HCT116 (cell line): ENCODE results near the gene MRPL37. TPM values are rescaled to one million over a fixed set of nuclear protein-coding genes. Genes with fewer than 3 reads are reported as not detected.

ENCODE experiments used
- ATAC-seq: fragments of 200-7000 bp; cut with Tn5 transposase; 2 replicates; pipeline ENCODE4 v1.9.1; 2020; ENCODE audit warnings: mild to moderate bottlenecking, moderate library complexity
- BruUV-seq: library from RNA; stranded (reverse); fragments of 400-500 nt; replicated peaks from 2 replicates; lab custom pipeline; 2021; lab: Mats Ljungman, UMichigan
- CTCF ChIA-PET: fragments of 300-600 bp; sonication (Branson Sonifier 250); formaldehyde crosslinking; loops from one replicate; lab custom pipeline; 2021; ENCODE audit warnings: antibody characterized with exemption; lab: Charles Lee
- POLR2A ChIA-PET: fragments of 300-600, 350-600 bp; sonication (Branson Sonifier 250); formaldehyde crosslinking; loops from one replicate; lab custom pipeline; 2021; ENCODE audit warnings: antibody characterized with exemption; lab: Charles Lee
- RAD21 ChIA-PET, 2 experiments: fragments of 300-600 bp; sonication (Branson Sonifier 250); formaldehyde crosslinking; loops; one replicate each; lab custom pipeline; 2023; ENCODE audit warnings: low total read pairs in 2 of 2; ENCODE audit not compliant: uncharacterized antibody in 2 of 2, unreplicated experiment in 2 of 2, low non-redundant PET in 1 of 2; lab: Charles Lee
- DNase-seq: peaks from one replicate; pipeline ENCODE4 v3.0.0-alpha.2; 2010; ENCODE audit warnings: low read depth, low spot score
- H2AFZ ChIP-seq: fragments of 200-600 bp; shearing (Covaris generic), sonication (generic); 2 replicates; pipeline ENCODE4 v1.6.1; 2017; ENCODE audit warnings: low read depth, mixed run types, mixed read lengths, antibody characterized with exemption, low read length; ENCODE audit not compliant: poor library complexity, severe bottlenecking
- H3K27ac ChIP-seq: 2 replicates; pipeline ENCODE4 v1.5.1; 2012; ENCODE audit warnings: low read depth, low read length
- H3K27me3 ChIP-seq: fragments of 200-600 bp; sonication (generic); 2 replicates; pipeline ENCODE4 v1.6.1; 2016; ENCODE audit warnings: mixed run types, low read length, mixed read lengths; ENCODE audit not compliant: insufficient read depth
- H3K36me3 ChIP-seq, 2 experiments: fragments of 200-500 bp in 1 of 2; fragments of 200-600 bp in 1 of 2; sonication (Bioruptor generic) in 1 of 2; sonication (generic) in 1 of 2; 2 replicates each; pipeline versions ENCODE4 v1.5.1 to v1.6.1; 2014 to 2016; ENCODE audit warnings: low read length in 2 of 2, inconsistent platforms in 1 of 2, mixed read lengths in 1 of 2, mixed run types in 1 of 2; ENCODE audit not compliant: insufficient read depth in 2 of 2, control insufficient read depth in 1 of 2
- H3K4me1 ChIP-seq, 2 experiments: fragments of 200-600 bp in 1 of 2; sonication (generic) in 1 of 2; 2 replicates each; pipeline versions ENCODE4 v1.5.1 to v1.6.1; 2012 to 2017; ENCODE audit warnings: low read length in 2 of 2, inconsistent platforms in 1 of 2, mild to moderate bottlenecking in 1 of 2, mixed read lengths in 1 of 2, mixed run types in 1 of 2, moderate library complexity in 1 of 2; ENCODE audit not compliant: insufficient read depth in 2 of 2, control insufficient read depth in 1 of 2
- H3K4me2 ChIP-seq: fragments of 200-600 bp; sonication (generic); 2 replicates; pipeline ENCODE4 v1.6.1; 2017; ENCODE audit warnings: mixed run types, low read length, mixed read lengths
- H3K4me3 ChIP-seq, 2 experiments: fragments of 200-600 bp in 1 of 2; sonication (generic) in 1 of 2; replicated peaks in 1 of 2; 2 replicates each; pipeline ENCODE4 v1.5.1; 2011 to 2016; ENCODE audit warnings: low read length in 2 of 2, control low read depth in 1 of 2, low read depth in 1 of 2, mild to moderate bottlenecking in 1 of 2, mixed read lengths in 1 of 2, mixed run types in 1 of 2
- H3K79me2 ChIP-seq: fragments of 200-600 bp; sonication (generic); 2 replicates; pipeline ENCODE4 v1.6.1; 2017; ENCODE audit warnings: mild to moderate bottlenecking, mixed run types, low read length, moderate library complexity, mixed read lengths; ENCODE audit not compliant: insufficient read depth
- H3K9ac ChIP-seq: fragments of 200-600 bp; sonication (generic); 2 replicates; pipeline ENCODE4 v1.6.1; 2016; ENCODE audit warnings: low read length, mixed read lengths
- H3K9me2 ChIP-seq: fragments of 200-600 bp; sonication (generic), shearing (Covaris generic); 2 replicates; pipeline ENCODE4 v1.6.1; 2017; ENCODE audit warnings: mixed run types, mild to moderate bottlenecking, moderate library complexity; ENCODE audit not compliant: insufficient read depth
- H3K9me3 ChIP-seq, 2 experiments: fragments of 200-500 bp in 1 of 2; fragments of 200-600 bp in 1 of 2; sonication (Bioruptor generic) in 1 of 2; sonication (generic) in 1 of 2; 2 replicates each; pipeline ENCODE4 v1.6.1; 2014 to 2017; ENCODE audit warnings: low read length in 2 of 2, mixed read lengths in 2 of 2, inconsistent platforms in 1 of 2, low read depth in 1 of 2, mild to moderate bottlenecking in 1 of 2, mixed run types in 1 of 2, moderate library complexity in 1 of 2; ENCODE audit not compliant: control insufficient read depth in 1 of 2, insufficient read depth in 1 of 2
- H4K20me1 ChIP-seq: fragments of 200-600 bp; sonication (generic), shearing (Covaris generic); 2 replicates; pipeline ENCODE4 v1.6.1; 2017; ENCODE audit warnings: mixed run types, mild to moderate bottlenecking, moderate library complexity; ENCODE audit not compliant: insufficient read depth
- ATF3 ChIP-seq: IDR thresholded peaks from 2 replicates; pipeline ENCODE4 v1.6.1; 2012
- CBX3 ChIP-seq: IDR thresholded peaks from 2 replicates; pipeline ENCODE4 v1.6.1; 2012; ENCODE audit warnings: low read depth
- CEBPB ChIP-seq: IDR thresholded peaks from 2 replicates; pipeline ENCODE4 v1.6.1; 2012; ENCODE audit warnings: low read depth
- CTCF ChIP-seq, 3 experiments: fragments of 200-600 bp in 1 of 3; sonication (generic) in 1 of 3; IDR thresholded peaks in 2 of 3; conservative IDR thresholded peaks in 1 of 3; 2 replicates each; pipeline ENCODE4 v1.5.1; 2012 to 2017; ENCODE audit warnings: low read depth in 2 of 3, low read length in 2 of 3, antibody characterized with exemption in 1 of 3, borderline replicate concordance in 1 of 3, control low read depth in 1 of 3, mild to moderate bottlenecking in 1 of 3, mixed read lengths in 1 of 3, mixed run types in 1 of 3, moderate library complexity in 1 of 3; ENCODE audit not compliant: insufficient read depth in 1 of 3
- EGR1 ChIP-seq: IDR thresholded peaks from 2 replicates; pipeline ENCODE4 v1.6.1; 2012; ENCODE audit warnings: low read depth
- EZH2 ChIP-seq: fragments of 200-600 bp; sonication (generic); IDR thresholded peaks from 2 replicates; pipeline ENCODE4 v1.6.1; 2017; ENCODE audit warnings: antibody characterized with exemption, mixed run types
- FOSL1 ChIP-seq: IDR thresholded peaks from 2 replicates; pipeline ENCODE4 v1.6.1; 2012; ENCODE audit warnings: low read depth
- JUND ChIP-seq: IDR thresholded peaks from 2 replicates; pipeline ENCODE4 v1.6.1; 2012
- POLR2A ChIP-seq: IDR thresholded peaks from 2 replicates; pipeline ENCODE4 v1.7.0; 2011; ENCODE audit warnings: borderline replicate concordance; ENCODE audit not compliant: insufficient read depth, insufficient read length; ENCODE audit errors: extremely low read depth
- POLR2AphosphoS5 ChIP-seq: IDR thresholded peaks from 2 replicates; pipeline ENCODE4 v1.6.1; 2011; ENCODE audit warnings: mild to moderate bottlenecking, low read depth, low read length, moderate library complexity
- RAD21 ChIP-seq: IDR thresholded peaks from 2 replicates; pipeline ENCODE4 v1.6.1; 2012; ENCODE audit warnings: low read depth, mild to moderate bottlenecking
- SIN3A ChIP-seq: IDR thresholded peaks from 2 replicates; pipeline ENCODE4 v1.6.1; 2012; ENCODE audit warnings: low read depth
- SP1 ChIP-seq: IDR thresholded peaks from 2 replicates; pipeline ENCODE4 v1.6.1; 2012; ENCODE audit warnings: low read depth
- YY1 ChIP-seq: IDR thresholded peaks from 2 replicates; pipeline ENCODE4 v1.6.1; 2011; ENCODE audit warnings: low read length, low read depth, moderate library complexity, mild to moderate bottlenecking; ENCODE audit not compliant: insufficient replicate concordance; ENCODE audit errors: extremely low read depth
- ZFX ChIP-seq: fragments of 450-650 bp; IDR thresholded peaks from 2 replicates; pipeline ENCODE4 v1.6.1; 2017
- intact Hi-C: fragments of 100-400 bp; cut with micrococcal nuclease; formaldehyde crosslinking; loops from 2 replicates; pipeline ENCODE4 v1.10.0; 2022
- total RNA-seq: library from RNA; stranded (reverse); gene quantifications from one replicate; pipeline ENCODE4 v1.2.1, GENCODE V29; 2021; ENCODE audit not compliant: unreplicated experiment
- TF ChIP-seq, protein P1 (sequence below): IDR thresholded peaks from 2 replicates; pipeline ENCODE4 v1.6.1; 2012
- TF ChIP-seq, protein P2 (sequence below): IDR thresholded peaks from 2 replicates; pipeline ENCODE4 v1.6.1; 2012; ENCODE audit warnings: low read depth

The MRPL37 gene
- total RNA-seq, 1 experiment from 2014 or later: 132 TPM

DNA sequence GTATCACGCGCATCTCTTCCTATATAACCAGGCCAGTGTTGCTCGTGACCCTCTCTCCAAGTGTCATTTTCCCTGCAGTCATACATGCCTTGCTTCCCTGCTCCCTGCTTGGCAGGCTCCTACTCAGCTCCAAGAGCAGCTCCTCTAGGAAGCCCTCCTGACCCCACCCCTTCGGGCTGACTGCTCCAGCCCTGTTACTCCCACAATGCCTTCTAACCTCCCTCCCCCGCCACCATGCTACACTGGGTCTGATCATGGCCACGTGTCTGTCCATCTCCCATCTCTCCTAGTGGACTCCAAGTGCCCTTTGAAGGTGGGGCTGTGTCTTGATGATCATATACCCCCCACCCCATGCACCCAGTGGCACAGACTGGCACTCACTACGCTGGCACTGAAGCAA, 44.7 kb downstream of the MRPL37 start:
- DNase-seq (no peak), ATAC-seq (no peak)
- no peak overlapping the region for H3K4me2 ChIP-seq
- POLR2A ChIA-PET: no interaction called here
- BruUV-seq: no TSS peak
- H3K9ac ChIP-seq: no peak overlapping the region
- H4K20me1 ChIP-seq: no peaks in the 10 kb centered on the region
- no peaks in the 10 kb centered on the region for H3K27me3 ChIP-seq
- no peaks in the 10 kb centered on the region for H3K36me3 ChIP-seq
- H3K9me2 ChIP-seq: no peaks in the 10 kb centered on the region
- H3K9me3 ChIP-seq: no peaks in the 10 kb centered on the region
- H3K79me2 ChIP-seq: no peaks in the 10 kb centered on the region
- RAD21 ChIA-PET: no interaction called here
- H3K4me3 ChIP-seq: no peak overlapping the region
- TF ChIP-seq CEBPB (no peak), YY1 (no peak), SIN3A (no peak), POLR2AphosphoS5 (no peak), CBX3 (no peak), FOSL1 (no peak), EZH2 (no peak), JUND (no peak), SP1 (no peak)
- TF ChIP-seq, protein P1, sequence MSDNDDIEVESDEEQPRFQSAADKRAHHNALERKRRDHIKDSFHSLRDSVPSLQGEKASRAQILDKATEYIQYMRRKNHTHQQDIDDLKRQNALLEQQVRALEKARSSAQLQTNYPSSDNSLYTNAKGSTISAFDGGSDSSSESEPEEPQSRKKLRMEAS: no peak
- no peak overlapping the region for H3K27ac ChIP-seq
- peaks cover 6 to 15% of the 10 kb centered on the region in 2 experiments for H3K4me1 ChIP-seq
- H2AFZ ChIP-seq: no peak overlapping the region
- intact Hi-C loops: no loop called here
- CTCF ChIA-PET: no interaction called here

DNA sequence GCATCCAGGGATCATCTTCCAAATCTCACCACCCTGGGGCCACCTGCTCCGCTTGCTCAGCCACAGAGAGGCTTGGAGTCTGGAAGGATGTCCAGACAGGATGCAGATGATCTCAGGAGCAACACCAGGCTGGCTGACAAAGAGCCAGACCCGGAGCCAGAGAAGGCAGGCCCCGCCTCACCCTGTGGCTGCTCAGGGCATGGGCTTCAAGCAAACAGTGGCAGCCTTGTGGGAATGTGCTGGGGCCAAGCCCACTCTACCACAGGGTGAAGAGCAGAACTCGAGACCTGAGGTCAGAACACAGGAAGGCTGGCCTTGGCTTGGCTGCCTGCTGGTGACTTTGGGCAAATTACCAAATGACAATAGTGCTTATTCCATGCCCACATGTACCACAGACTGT, 45.5 kb downstream of the MRPL37 start:
- ChIA-PET CTCF (no interaction called here), RAD21 (no interaction called here), POLR2A (no interaction called here)
- H3K36me3 ChIP-seq: no peaks in the 10 kb centered on the region
- ATAC-seq (no peak), DNase-seq (no peak)
- intact Hi-C loops: no loop called here
- no peaks in the 10 kb centered on the region for H3K9me3 ChIP-seq
- peaks cover 15 to 23% of the 10 kb centered on the region in 2 experiments for H3K4me1 ChIP-seq
- H3K27me3 ChIP-seq: no peaks in the 10 kb centered on the region
- H2AFZ ChIP-seq: no peak overlapping the region
- H4K20me1 ChIP-seq: no peaks in the 10 kb centered on the region
- H3K79me2 ChIP-seq: no peaks in the 10 kb centered on the region
- H3K9ac ChIP-seq: no peak overlapping the region
- H3K4me3 ChIP-seq: no peak overlapping the region
- H3K4me2 ChIP-seq: no peak overlapping the region
- H3K9me2 ChIP-seq: no peaks in the 10 kb centered on the region
- no TSS peak for BruUV-seq
- no peak overlapping the region for H3K27ac ChIP-seq
- TF ChIP-seq FOSL1 (no peak), CTCF (IDR thresholded peaks at IDR 0.05 in 2 of 3, conservative IDR thresholded peaks at IDR 0.05 in 1 of 3; ENCODE audit: borderline replicate concordance in 1 of 3, insufficient read depth in 1 of 3, low read depth in 2 of 3, low read length in 2 of 3) (no peak), RAD21 (no peak), CBX3 (no peak), POLR2A (no peak), POLR2AphosphoS5 (no peak), ATF3 (no peak), SIN3A (no peak), JUND (no peak), ZFX (no peak), EZH2 (no peak), EGR1 (no peak)
- TF ChIP-seq, protein P1: no peak
- TF ChIP-seq, protein P2, sequence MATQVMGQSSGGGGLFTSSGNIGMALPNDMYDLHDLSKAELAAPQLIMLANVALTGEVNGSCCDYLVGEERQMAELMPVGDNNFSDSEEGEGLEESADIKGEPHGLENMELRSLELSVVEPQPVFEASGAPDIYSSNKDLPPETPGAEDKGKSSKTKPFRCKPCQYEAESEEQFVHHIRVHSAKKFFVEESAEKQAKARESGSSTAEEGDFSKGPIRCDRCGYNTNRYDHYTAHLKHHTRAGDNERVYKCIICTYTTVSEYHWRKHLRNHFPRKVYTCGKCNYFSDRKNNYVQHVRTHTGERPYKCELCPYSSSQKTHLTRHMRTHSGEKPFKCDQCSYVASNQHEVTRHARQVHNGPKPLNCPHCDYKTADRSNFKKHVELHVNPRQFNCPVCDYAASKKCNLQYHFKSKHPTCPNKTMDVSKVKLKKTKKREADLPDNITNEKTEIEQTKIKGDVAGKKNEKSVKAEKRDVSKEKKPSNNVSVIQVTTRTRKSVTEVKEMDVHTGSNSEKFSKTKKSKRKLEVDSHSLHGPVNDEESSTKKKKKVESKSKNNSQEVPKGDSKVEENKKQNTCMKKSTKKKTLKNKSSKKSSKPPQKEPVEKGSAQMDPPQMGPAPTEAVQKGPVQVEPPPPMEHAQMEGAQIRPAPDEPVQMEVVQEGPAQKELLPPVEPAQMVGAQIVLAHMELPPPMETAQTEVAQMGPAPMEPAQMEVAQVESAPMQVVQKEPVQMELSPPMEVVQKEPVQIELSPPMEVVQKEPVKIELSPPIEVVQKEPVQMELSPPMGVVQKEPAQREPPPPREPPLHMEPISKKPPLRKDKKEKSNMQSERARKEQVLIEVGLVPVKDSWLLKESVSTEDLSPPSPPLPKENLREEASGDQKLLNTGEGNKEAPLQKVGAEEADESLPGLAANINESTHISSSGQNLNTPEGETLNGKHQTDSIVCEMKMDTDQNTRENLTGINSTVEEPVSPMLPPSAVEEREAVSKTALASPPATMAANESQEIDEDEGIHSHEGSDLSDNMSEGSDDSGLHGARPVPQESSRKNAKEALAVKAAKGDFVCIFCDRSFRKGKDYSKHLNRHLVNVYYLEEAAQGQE: no peak
